HEK293T (cell line): ENCODE data around the gene BPTF.

Source experiments
- ARNT ChIP-seq: fragments of 450-650 bp; IDR thresholded peaks from 2 replicates; pipeline ENCODE4 v1.6.1; 2017; ENCODE audit warnings: mild to moderate bottlenecking
- CTBP1 ChIP-seq: fragments of 450-650 bp; IDR thresholded peaks from 2 replicates; pipeline ENCODE4 v1.6.1; 2016; ENCODE audit warnings: borderline replicate concordance
- FOXA1 ChIP-seq: fragments of 450-650 bp; IDR thresholded peaks from 2 replicates; pipeline ENCODE4 v1.6.1; 2016; ENCODE audit warnings: mild to moderate bottlenecking
- FOXK2 ChIP-seq: fragments of 450-650 bp; IDR thresholded peaks from 2 replicates; pipeline ENCODE4 v1.6.1; 2016; ENCODE audit warnings: mild to moderate bottlenecking
- FOXM1 ChIP-seq: fragments of 450-650 bp; IDR thresholded peaks from 2 replicates; pipeline ENCODE4 v1.6.1; 2017; ENCODE audit warnings: mild to moderate bottlenecking, borderline replicate concordance
- HDGF ChIP-seq: fragments of 450-650 bp; IDR thresholded peaks from 2 replicates; pipeline ENCODE4 v1.6.1; 2017; ENCODE audit warnings: antibody characterized with exemption, borderline replicate concordance
- LEF1 ChIP-seq: fragments of 450-650 bp; IDR thresholded peaks from 2 replicates; pipeline ENCODE4 v1.6.1; 2017; ENCODE audit warnings: mild to moderate bottlenecking, borderline replicate concordance
- SP1 ChIP-seq: fragments of 450-650 bp; IDR thresholded peaks from 2 replicates; pipeline ENCODE4 v1.6.1; 2017
- SUZ12 ChIP-seq: fragments of 450-650 bp; IDR thresholded peaks from 2 replicates; pipeline ENCODE4 v1.6.1; 2016; ENCODE audit warnings: mild to moderate bottlenecking
- ZNF384 ChIP-seq: fragments of 450-650 bp; IDR thresholded peaks from 2 replicates; pipeline ENCODE4 v1.6.1; 2016

GRCh38 chr17:67959510-67959909, 134.2 kb downstream of the BPTF start:
- TF ChIP-seq CTBP1: no peak
- no peak for TF ChIP-seq FOXA1
- no peak for TF ChIP-seq SUZ12
- no peak for TF ChIP-seq FOXK2
- TF ChIP-seq LEF1: no peak
- TF ChIP-seq ARNT: no peak
- no peak for TF ChIP-seq FOXM1
- TF ChIP-seq ZNF384: no peak
- no peak for TF ChIP-seq SP1
- no peak for TF ChIP-seq HDGF
